LHCN-M2 (cell line): Measurements from ENCODE around the gene GLOD5. TPM values are rescaled to one million over a fixed set of nuclear protein-coding genes. Genes with fewer than 3 reads are reported as not detected.

Experiments used
- total RNA-seq: library from RNA; depleted of rRNA; stranded (reverse); fragments of >200 nt; gene quantifications from 2 replicates; pipeline ENCODE4 v1.2.3, GENCODE V29; 2014; rRNA removed

Gene GLOD5
- total RNA-seq, 1 experiment from 2014 or later: not detected

Other genes with a start within 250 kb of the GLOD5 start
- gene EBP, start 239.9 kb upstream of the GLOD5 start, total RNA-seq: 37.7 and 41.8 TPM in 2 replicates
- gene TBC1D25, start 222.0 kb upstream of the GLOD5 start, total RNA-seq: 9.2 and 9.7 TPM in 2 replicates
- gene RBM3, start 187.3 kb upstream of the GLOD5 start, total RNA-seq: 162 and 170 TPM in 2 replicates
- gene WDR13, start 164.3 kb upstream of the GLOD5 start, total RNA-seq: 131 and 133 TPM in 2 replicates
- gene WAS, start 77.9 kb upstream of the GLOD5 start, total RNA-seq: not detected in 2 replicates
- 13.0 and 14.8 TPM in 2 replicates for gene SUV39H1, start 65.0 kb upstream of the GLOD5 start, total RNA-seq
- not detected in 2 replicates for gene GATA1, start 24.8 kb downstream of the GLOD5 start, total RNA-seq
- gene HDAC6, start 40.3 kb downstream of the GLOD5 start, total RNA-seq: 49.1 and 71.2 TPM in 2 replicates
- not detected in 2 replicates for gene ERAS, start 64.8 kb downstream of the GLOD5 start, total RNA-seq
- 1.8 and 3.2 TPM in 2 replicates for gene PCSK1N, start 73.9 kb downstream of the GLOD5 start, total RNA-seq
- gene TIMM17B, start 136.0 kb downstream of the GLOD5 start, total RNA-seq: 36.6 and 41.2 TPM in 2 replicates
- gene PQBP1, start 136.2 kb downstream of the GLOD5 start, total RNA-seq: 43.9 and 53.2 TPM in 2 replicates
- gene SLC35A2, start 149.9 kb downstream of the GLOD5 start, total RNA-seq: 25.4 and 30.4 TPM in 2 replicates
- 8.8 and 10.7 TPM in 2 replicates for gene PIM2, start 157.3 kb downstream of the GLOD5 start, total RNA-seq
- gene OTUD5, start 195.9 kb downstream of the GLOD5 start, total RNA-seq: 27.8 and 40.2 TPM in 2 replicates
- gene KCND1, start 210.1 kb downstream of the GLOD5 start, total RNA-seq: 0.32 and 0.69 TPM in 2 replicates
- 22.3 and 25.5 TPM in 2 replicates for gene GRIPAP1, start 240.5 kb downstream of the GLOD5 start, total RNA-seq